ENCODE data around the gene A1BG.
A peak's percentile ranks its signal among the peaks of the same experiment; 100 is the strongest.
"Not testable (repeated sequence)": the region's sequence is repeated elsewhere in the genome, so short reads cannot be mapped to it uniquely, and the experiment has no call there.

Gene A1BG

DNA sequence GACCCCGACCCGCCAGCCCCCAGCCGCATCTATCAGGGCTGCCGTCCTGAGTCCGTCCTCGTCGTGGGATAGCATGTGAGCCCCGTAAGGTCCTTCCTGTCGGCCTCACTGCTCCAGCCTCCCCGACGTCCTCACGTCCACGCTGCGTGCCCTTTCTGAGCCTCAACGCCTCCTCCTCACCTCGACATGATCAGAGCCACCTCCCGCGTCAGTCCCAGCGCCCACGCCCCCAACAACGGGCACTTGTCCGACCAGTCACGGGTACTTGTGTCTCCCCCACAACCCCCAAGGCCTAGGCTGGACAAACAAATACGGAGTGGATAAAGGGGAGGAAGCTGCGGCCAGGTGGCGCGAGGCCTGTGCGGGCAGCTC is 8.6 kb upstream of the A1BG start:
- no peak for DNase-seq (ENCODE audit: low read depth in 2 of 2, low spot score in 1 of 2)

DNA sequence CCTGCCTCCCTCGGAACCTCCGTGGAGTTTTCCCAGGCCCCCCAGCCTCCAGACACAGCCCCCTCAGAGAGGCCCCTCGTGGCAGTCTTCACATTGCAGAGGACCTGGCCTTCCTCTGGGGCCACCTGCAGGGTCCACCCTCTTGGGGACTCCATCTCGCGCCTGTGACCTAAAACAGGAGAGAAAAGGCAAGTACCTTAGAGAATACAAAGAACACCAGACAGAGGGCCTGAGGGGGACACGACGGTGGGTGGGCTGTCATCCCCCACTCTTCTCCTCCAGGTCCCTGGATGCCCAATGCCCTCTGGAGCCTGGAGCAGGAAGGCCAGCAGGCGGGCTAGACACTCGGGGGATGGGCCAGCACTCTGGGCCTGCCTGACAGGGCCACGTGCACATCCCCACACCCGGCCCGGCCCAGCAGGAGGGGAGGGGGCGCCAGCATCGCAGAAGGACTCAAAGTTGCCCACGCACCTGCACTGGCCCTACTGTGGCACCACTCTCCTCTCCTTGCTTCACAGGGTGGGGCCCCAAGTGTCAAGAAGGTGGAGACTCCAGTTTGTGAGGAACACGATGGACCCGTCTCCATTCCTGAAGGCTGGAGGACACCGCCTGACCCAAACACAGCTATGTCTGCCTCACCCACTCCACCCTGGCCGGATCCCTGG is 4.3 kb upstream of the A1BG start:
- DNase-seq (ENCODE audit: low read depth in 2 of 2, low spot score in 1 of 2) = no peak

DNA sequence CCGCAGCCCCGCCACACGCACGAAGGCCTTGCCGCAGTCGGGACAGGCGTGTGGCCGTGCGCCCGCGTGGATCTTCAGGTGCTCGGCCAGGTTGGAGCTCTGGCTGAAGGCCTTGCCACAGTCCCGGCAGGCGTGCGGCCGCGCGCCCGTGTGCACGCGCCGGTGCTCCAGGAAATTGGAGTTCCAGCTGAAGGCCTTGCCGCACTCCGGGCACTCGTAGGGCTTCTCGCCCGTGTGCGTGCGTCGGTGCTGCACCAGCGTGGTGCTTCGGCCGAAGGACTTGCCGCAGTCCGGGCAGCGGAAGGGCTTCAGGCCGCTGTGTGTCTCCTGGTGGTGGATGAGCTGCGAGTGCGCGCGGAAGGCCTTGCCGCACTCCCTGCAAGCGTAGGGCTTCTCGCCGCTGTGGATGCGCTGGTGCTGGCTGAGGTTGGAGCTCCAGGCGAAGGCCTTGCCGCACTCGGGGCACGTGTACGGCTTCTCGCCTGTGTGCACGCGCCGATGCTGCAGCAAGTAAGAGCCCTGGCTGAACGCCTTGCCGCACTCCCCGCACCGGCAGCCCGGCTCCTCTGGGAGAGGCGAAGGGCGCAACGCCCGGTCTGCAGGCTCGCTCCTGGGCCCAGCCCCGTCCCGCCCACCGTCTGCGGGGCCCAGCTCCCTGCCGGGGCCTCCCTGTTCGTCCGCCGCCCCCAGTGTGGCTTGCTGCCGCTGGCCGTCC is 3.6 kb upstream of the A1BG start:
- no peak for DNase-seq (ENCODE audit: low read depth in 2 of 2, low spot score in 1 of 2)

DNA sequence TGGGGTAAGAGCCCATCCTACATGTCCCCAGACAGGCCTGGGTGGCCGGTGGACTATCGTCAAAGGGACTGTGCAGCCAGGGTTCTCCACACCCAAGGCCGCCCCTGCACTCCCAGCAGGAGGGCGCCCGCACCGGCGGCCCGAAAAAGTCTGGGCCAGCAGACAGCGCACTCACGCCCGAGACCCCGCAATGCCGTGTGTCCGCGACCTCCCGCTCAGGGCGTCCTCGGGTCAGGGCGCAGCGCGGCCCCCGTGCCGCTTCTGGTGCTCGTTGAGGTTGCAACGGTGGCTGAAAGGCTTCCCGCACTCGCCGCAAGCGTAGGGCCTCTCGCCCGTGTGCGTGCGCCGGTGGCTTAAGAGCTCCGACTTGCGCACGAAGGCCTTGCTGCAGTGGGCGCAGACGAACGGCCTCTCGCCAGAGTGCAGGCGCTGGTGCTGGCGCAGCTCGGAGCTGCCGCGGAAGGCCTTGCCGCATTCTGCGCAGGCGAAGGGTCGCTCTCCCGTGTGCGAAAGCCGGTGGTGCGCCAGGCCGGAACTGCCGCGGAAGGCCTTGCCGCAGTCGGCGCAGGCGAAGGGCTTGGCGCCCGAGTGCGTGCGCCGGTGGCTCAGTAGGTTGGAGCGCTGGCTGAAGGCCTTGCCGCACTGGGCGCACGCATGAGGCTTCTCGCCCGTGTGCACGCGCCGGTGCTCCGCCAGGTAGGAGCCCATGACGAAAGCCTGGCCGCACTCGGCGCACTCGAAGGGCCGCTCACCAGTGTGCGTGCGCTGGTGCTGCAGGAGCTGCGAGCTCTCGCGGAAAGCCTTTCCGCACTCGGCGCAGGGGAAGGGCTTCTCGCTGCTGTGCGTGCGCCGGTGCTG is 2.8 kb upstream of the A1BG start:
- DNase-seq (ENCODE audit: low read depth in 2 of 2, low spot score in 1 of 2) = no peak

DNA sequence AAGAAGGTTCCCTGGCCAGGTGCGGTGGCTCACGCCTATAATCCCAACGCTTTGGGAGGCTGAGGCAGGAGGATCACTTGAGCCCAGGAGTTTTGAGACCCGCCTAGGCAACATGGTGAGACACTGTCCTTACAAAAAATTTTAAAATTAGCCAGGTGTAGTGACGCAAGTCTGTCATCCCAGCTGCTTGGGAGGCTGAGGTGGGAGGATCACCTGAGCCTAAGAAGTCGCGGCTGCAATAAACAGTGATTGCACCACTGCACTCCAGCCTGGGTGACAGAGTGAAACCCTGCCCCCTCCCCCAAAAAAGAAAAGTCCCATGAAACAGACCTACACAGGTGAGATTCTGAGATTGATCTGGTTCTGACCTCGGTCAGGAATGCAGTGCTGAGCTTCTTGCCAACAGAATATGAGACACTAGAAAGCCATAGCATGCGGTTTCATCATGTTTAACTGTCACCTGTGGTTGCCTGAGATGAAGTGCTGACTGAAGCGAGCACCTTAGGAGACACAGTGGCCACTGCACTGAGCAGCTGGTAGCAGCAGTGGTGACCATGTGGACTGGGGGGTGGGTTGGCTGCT is 2.0 kb upstream of the A1BG start:
- no peak for DNase-seq (ENCODE audit: low read depth in 2 of 2, low spot score in 1 of 2)

DNA sequence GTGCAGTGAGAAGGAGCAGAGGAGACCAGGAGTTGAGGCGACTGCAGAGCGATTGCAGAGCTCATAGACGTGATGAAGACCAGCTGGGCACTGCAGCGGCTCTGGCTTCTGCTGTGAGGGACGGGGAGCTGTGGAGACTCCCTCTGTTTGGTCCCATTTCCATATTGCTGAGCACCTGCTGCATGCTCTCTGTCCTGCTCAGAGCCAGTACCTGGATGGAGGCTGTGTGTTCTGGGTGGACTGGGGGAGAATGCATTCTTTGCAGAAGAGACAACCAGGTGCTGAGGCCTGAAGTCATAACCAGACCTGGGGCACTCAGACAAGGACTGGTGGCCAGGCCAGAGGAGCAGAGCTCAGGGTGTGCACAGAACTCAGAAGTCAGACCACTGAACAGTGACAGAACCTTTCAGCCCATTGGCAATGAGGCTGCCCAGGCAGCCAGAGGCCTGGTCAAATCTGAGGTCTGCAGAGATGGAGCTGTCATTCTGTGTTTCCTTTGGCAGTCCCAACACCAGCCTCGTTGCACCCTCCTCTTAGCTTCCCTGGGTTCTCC is 1.3 kb upstream of the A1BG start:
- no peak for DNase-seq (ENCODE audit: low read depth in 2 of 2, low spot score in 1 of 2)

DNA sequence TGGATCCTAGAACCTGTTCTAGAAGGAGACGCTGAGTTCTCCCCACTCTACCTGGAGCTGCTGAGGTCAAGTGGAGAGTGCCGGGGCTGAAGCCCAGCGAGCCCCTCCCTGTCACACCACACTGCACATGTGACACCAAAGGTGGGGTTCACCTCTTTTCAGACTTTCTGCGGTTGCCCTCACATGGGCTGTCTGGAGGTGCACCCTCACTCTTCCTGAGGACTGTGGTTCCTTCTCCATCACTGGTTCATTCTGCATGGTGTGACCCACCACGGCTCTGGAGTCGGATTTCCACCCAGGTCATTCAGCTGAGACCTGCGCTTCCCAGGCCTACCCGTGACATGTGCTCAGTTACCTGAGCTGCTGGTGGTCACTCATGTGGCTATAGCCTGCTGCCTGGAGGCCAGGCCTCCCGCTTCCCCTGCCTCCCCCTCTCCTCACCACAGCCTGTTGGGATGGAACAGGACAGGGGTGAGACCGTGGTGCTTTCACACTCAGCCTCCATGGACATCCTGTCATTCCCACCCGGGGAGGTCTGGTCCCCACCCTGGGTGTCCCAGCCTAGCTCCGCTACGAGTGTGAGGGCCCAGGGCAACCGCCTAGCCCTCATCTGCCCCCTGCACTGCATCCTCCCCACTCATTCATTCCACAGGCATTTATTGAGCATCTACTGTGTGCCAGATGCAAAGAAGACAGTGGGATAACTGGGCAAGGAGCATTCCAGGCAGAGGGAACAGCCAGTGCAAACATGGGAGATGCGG is 605 bp upstream of the A1BG start:
- no peak for DNase-seq (ENCODE audit: low read depth in 2 of 2, low spot score in 1 of 2)

DNA sequence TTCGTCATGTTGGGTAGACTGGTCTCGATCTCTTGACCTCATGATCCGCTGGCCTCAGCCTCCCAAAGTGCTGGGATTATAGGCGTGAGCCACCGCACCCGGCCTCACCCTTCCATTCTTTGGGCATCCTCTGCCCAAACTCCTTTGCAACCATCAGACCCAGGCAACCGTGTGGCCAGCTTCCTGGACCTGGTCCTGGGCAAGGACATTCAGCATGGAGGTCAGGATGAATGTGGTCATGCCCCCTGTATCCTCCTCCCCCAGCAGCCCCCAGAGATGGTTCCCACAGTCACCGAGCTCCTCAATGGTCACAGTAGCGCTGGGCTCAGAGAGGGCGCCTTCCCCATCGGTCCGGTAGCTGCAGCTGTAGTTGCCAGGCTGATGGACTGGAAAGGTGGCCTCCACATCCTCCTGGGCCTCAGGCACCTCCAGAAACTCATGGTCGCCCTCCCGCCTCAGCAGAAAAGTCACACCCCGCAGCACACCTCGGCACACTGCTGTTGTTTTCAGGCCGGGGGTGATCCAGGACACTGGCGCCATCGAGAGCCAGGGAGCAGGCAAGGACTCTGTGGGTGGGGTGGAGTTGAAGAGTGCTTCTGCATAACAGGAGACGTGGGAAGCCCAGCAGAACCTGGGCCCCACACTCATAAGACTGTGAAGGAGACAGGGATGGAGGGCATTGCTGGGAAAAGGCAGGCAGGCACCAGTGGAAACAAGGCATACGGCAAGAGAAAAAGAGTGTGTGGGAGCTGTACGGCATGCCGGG is 1.1 kb downstream of the A1BG start:
- DNase-seq (ENCODE audit: low read depth in 2 of 2, low spot score in 1 of 2) = no peak

DNA sequence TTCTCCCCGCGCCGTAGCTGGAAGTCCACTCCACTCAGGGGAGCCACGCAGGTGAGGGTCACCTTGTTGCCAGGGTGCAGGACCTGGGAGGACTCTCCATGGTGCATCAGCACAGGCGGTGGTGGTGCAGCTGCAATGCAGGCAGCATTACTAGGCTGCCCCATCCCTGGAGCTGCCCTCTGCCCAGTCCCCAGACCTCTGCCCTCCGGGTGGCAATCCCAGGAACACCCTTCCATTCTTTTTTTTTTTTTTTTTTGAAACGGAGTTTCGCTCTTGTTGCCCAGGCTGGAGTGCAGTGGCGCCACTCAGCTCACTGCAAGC is 1.8 kb downstream of the A1BG start:
- DNase-seq (ENCODE audit: low read depth in 2 of 2, low spot score in 1 of 2) = no peak

DNA sequence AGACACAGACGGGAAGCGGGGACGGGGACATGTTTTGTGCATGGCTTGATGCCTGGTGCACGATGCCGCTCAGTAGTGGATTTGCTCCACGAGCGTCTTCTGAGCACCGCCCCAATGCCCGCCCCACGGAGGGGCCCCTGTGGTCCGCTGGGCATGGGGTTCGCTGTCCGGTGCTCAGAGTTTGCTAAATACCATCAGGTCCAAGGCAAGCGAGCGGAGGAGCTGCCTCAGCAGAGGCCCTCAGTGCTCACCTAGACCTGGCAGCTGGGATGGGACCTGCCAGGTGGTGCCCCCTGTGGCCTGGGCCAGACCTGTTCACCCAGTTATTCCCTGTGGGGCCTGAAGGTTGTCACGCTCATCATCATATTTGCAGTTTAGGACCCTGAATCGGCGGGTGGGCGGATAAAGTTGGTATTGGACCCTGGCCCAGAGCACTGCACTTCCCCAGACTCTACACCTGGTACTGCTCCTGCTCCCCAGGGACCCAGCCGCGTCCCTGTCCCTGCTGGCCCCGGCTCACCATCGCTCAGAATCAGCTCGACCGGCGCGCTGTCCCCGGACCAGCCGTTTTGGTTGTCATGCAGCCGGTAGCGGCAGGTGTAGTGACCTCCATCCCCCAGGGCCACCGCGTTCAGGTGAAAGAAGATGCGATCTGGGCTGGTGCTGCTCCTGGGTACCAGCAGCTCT is 2.3 kb downstream of the A1BG start:
- no peak for DNase-seq (ENCODE audit: low read depth in 2 of 2, low spot score in 1 of 2)

DNA sequence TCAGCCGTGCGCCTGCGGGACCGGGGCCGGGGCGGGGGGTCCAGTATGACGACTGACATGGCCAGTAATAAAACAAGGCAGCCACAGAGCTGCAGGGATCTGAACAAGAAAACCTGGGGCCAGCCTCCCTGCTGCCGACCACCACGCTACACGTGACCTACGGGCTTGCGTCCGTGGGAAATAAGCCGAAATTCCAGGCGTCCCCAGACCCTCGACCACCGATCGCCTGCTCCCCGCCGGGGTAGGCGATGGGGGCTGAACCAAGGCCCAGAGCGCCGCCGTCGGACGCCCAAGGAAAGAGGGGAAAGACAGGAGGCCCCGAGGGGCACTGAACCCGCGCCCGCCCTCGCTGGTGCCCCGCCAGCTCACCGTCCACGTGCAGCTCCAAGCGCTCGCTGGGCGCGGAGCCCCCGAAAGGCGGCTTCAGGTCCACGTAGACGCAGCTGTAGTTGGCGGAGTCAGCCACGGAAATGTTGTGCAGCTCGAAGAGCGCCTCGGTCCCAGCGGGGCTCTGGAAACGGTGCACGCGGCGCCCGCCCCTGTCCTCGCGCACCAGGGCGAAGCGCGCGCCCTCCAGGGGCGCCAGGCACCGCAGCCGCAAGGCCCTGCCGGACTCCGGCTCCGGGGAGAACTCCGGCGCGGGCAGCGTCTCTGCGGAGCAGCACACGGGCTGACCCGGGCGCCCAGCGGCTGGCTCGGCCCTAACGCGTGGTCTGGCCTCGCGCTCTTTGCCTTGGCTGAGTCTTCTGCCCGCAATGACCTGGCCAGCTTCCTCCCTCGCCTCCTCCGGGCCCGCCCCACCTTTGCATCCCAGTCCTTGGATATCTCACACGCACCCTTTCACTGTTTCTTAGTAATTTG is 3.1 kb downstream of the A1BG start:
- DNase-seq (ENCODE audit: low read depth in 2 of 2, low spot score in 1 of 2) = no peak

DNA sequence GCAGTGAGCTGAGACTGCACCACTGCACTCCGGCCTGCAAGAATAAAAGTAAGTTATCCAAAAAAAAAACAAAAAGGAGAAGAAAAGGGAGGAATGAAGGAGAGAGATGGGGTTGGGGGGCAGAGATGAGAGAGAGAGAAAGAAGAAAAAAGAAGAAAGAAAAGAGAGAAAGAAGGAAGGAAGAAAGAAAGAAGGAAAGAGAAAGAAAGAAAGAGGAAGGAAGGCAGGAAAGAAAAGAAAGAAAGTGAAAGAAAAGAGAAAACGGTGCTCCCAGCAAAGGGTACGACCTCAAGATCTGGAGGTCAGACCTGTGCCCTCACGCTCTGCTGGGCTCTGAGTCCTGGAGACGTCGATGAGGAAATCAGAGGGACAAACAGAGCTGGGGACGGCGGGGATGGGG is 3.7 kb downstream of the A1BG start:
- DNase-seq (ENCODE audit: low read depth in 2 of 2, low spot score in 1 of 2) = no peak

DNA sequence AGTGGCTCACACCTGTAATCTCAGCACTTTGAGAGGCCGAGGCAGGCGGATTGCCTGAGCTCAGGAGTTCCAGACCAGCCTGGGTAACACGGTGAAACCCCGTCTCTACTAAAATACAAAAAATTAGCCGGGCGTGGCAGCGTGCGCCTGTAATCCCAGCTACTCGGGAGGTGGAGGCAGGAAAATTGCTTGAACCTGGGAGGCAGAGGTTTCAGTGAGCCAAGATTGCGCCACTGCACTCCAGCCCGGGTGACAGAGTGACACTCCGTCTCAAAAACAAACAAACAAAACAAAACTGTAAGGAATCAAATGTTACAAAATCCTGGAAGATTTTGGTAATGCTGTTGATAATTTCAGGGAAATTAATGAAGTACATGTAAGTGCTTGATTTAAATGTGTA is 5.2 kb downstream of the A1BG start:
- not testable (repeated sequence) for DNase-seq (ENCODE audit: low read depth in 2 of 2, low spot score in 1 of 2)

DNA sequence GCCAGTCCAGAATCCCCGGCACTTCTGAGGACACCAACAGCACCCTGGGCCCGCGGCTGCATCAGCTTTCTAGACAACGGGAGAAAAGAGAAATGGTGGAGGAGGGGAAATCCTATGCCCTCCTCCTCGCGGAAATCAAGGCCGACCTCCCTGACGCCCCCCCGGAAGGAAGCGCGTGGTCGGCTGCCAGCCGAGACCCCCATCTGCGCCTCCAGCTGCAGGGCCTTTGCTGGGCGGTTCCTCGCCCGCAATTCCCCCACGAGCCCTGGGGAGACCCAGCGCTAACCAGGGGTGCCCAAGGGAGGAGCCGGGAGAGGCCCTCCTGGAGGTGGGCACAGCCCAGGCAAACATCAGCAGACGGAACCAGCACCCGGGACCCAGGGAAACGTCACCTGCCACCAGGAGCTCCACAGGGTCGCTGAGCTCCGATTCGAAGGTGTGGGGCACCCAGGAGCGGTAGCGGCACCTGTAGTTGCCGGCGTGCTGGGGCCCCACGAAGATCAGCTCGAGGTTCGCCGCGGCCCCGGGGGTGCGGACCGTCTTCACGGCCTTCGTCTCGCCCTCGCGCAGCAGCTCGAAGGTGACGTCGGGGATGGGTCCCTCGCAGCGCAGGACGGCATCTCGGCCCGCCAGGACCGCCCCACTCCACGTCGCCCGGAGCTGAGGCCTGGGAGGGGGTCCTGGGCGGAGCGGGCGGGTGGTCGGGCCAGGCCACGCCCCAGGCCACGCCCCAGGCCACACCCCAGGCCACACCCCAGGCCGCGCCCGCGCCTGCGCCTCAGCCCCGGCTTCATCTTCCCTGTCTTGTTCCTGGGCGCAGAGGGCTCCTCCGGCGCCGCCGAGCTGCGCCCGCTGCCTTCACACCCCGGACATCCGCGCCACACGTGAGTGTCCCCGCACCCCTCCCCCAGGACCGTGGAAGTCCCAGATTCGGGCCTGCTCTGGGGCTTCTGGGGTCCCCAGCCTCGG is 6.0 kb downstream of the A1BG start:
- peak in 1 of 2 donors; percentile 57 for DNase-seq (ENCODE audit: low read depth in 2 of 2, low spot score in 1 of 2)

DNA sequence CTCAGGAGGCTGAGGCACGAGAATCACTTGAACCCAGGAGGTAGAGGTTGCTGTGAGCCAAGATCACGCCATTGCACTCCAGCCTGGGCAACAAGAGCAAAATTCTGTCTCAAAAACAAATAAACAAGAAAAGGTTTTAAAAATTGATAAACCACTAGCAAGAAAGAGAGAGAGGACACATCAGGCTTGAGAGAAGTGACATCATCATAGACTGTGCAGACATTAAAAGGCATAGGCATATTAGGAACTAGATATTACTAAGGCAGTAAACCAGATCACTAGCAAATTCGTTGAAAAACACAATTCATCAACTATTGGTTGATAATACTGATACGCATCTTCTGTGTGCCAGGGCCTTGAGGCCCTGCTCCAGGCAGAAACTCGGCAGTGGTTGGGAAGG is 7.7 kb downstream of the A1BG start:
- no peak for DNase-seq (ENCODE audit: low read depth in 2 of 2, low spot score in 1 of 2)

DNA sequence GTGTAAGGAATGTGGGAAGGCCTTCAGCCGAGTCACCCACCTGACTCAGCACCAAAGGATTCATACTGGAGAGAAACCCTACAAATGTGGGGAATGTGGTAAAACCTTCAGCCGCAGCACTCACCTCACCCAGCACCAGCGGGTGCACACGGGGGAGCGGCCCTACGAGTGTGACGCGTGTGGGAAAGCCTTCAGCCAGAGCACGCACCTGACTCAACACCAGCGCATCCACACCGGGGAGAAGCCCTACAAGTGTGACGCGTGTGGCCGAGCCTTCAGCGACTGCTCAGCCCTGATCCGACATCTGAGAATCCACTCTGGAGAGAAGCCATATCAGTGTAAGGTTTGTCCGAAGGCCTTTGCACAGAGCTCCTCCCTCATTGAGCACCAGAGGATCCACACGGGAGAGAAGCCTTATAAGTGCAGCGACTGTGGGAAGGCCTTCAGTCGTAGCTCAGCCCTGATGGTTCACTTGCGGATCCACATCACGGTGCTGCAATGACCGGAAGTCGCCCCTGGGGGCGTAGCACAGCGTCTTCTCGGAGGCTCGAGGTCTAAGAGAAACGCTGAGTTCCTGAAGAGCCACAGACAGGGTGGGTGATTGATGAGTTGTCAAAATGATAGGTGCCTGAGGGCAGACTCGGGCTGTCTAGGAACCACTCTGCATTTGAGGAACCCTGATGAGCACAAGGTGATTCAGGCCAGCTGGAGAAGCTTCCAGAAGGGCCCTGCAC is 14.3 kb downstream of the A1BG start:
- DNase-seq (ENCODE audit: low read depth in 2 of 2, low spot score in 1 of 2) = no peak

DNA sequence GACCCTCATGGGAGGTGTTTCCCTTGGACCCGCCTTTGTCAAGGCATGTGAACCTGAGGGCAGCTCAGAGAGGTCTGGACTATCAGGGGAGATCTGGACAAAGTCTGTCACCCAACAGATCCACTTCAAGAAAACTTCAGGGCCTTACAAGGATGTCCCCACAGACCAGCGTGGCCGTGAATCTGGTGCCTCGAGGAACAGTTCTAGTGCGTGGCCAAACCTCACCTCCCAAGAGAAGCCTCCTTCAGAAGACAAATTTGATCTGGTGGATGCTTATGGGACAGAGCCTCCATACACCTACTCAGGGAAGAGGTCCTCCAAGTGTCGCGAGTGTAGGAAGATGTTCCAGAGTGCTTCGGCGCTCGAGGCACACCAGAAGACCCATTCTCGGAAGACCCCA is 15.0 kb downstream of the A1BG start:
- DNase-seq (ENCODE audit: low read depth in 2 of 2, low spot score in 1 of 2) = no peak

Data from stimulated activated CD8-positive, alpha-beta memory T cell treated with anti-CD3 and anti-CD28 coated beads, Interleukin-4, amount 100 ng/mL, for 1 hour (primary cell).